Lung microvascular endothelial cell (primary cell): Measurements from ENCODE around the gene C2CD4D. TPM values are rescaled to one million over a fixed set of nuclear protein-coding genes. Genes with fewer than 3 reads are reported as not detected.

ENCODE experiments used
- DNase-seq, 2 donors: peaks; one replicate each; pipeline versions ENCODE4 v3.0.0 to v3.0.0-alpha.2; 2010; ENCODE audit warnings: low read depth in 2 of 2
- total RNA-seq: library from RNA; depleted of rRNA; stranded (reverse); fragments of >200 nt; gene quantifications from 2 replicates; pipeline ENCODE4 v1.2.1, GENCODE V29; 2014

Gene C2CD4D
- total RNA-seq, 1 donor from 2014 or later: 0.20 TPM

DNA sequence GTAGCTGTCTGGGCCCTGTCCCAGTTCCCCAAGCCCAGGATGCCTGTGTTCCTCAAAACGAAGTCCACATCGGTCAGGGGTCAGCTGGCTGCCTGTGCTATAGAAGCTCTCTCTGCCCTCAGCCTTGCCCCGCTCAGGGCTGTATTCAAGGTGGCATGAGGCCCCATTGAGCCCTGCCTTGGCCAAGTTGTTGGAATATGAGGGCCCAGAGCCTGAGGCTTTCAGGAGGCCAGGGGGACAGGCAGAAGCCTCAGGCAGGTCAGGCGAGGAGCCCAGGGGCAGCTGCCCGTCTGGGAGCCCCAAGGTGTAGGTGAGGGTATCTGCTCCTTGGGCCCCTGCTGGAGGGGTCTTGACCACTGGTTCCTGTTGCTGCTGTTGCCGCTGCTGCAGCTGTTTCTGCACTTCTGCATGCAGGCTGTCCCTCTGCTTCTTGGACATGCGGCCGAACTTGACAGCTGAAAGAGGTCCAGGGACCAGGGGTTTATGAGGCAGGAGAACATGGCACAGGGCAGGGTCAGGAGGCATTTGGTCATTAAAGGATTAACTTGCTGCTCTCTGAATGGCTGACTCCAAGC, 24.6 kb downstream of the C2CD4D start:
- DNase-seq: no peak

- DNase-seq: no peak
These were observed 25.2 kb downstream of the C2CD4D start for GRCh38 chr1:151814426-151814825.

DNA sequence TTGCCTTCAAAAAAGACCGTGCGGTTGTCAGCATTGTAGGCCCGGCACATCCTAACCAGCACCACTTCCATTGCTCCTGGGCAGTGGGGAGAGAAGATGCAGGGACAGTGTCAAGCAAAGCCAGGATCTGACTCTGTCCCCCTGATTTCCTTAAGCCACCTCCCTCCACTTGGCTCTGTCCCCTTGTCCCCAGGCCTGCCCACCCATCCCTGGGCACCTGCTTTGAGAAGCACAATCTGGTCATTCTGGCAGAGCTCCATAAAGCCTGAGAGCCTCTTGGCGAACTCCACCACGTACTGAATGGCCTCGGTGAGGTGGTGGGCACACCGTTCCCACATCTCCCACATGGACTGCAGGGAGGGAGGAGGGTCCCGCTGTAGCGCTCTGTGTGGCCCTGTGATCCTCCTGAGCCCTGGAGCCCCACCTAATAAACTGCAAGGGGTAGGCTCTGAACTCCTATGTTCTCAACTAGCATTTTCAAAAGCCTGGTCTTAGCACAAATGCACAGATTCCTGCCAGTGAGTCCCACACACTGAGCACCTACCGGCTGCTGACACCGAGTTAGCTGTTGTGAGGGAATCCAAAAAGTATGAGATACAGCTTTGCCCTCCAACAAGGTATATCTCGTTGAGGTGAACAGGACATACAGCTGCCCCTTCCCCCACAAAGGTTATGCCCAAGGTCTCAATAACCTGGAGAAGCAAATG, 26.2 kb downstream of the C2CD4D start:
- no peak for DNase-seq

DNA sequence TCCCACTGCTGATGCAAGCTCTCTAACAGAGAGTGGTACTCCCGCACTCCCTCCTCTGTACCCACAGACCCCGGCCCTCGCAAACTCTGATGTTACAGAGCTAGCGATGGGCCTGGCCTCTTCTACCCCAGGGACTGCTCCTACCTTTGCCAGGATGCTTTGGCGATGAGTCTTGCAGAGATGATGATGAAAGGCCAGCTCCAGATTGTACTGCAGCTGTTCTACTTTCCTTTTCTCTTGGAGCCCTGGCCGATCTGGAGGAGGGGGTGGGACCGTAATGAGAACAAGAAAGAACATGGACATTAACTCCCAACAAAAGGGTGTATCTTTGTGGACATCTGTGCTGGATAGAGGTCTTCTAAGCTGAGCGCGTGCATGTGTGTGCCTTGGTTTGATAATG, 28.4 kb downstream of the C2CD4D start:
- no peak for DNase-seq

- no peak for DNase-seq
These were observed 29.5 kb downstream of the C2CD4D start for GRCh38 chr1:151809985-151810556.

GRCh38 chr1:151809290-151809984, 30.2 kb downstream of the C2CD4D start:
- DNase-seq: no peak

- no peak for DNase-seq
These were observed 31.9 kb downstream of the C2CD4D start for GRCh38 chr1:151807766-151808165.

GRCh38 chr1:151807131-151807530, 32.5 kb downstream of the C2CD4D start:
- no peak for DNase-seq

GRCh38 chr1:151806170-151806569, 33.5 kb downstream of the C2CD4D start:
- no peak for DNase-seq

DNA sequence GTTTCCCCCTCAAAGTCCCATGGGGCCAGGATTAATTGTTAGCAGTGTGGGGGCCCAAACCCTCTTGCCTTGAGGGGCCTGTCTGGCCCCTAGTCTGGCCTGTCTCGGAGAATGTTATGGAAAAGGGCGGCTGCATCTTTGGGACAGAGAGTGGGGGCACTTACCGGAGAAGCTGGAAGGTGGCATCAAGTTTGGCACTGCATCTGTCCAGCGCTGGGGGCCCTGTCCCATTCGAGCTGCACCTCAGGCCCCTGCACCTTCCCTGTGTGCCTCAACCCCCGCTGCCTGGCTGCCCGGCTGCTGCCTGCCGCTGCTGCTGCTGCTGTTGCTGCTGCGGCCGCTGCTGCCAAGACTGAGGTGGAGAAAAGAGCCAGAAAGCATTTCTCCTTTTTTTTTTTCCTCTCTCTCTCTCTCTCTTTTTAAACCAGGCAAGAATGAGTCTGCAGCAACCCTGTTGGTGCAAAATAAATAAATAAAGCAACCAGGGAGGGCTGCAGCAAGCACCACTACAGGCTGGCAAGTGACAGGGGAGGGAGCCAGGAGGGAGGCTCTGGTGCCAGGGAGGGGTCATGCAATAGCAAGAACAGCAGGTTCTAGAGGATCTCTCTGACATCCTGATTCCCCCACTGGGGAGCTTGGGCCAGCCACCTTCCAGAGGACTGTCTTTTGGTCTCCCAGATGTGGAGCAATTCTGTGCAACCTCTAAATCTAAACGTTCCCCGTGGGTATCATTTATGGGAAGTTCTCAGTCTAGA, 34.4 kb downstream of the C2CD4D start, which contains the start of gene LINGO4:
LINGO4 (minus strand) TSS at position 354 of the 755 bp plus-strand sequence. CDS start 2,715 bp downstream, outside the sequence.
- DNase-seq: no peak

- no peak for DNase-seq
These were observed 35.7 kb downstream of the C2CD4D start for GRCh38 chr1:151803915-151804314.

- DNase-seq: no peak
These were observed 36.5 kb downstream of the C2CD4D start for GRCh38 chr1:151803164-151803563.

DNA sequence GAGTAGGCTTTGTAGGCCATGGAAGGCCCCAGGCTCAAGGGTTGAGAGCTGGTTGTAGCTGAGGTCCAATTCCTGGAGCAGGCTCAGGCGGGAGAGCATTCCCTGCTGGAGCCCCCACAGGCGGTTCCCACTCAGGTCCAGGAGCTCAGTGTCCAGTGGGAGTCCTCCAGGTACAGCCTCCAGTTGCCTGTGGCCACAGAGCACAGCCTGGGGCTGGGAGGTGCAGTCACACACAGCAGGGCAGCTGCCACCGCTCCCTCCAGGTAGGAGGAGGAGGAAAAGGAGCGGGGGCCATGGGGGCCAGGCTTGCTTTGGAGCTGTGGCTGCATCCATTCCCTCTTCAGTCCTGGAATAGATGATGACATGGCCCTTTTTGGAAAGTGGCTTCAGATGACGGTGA, 37.2 kb downstream of the C2CD4D start:
- no peak for DNase-seq

DNA sequence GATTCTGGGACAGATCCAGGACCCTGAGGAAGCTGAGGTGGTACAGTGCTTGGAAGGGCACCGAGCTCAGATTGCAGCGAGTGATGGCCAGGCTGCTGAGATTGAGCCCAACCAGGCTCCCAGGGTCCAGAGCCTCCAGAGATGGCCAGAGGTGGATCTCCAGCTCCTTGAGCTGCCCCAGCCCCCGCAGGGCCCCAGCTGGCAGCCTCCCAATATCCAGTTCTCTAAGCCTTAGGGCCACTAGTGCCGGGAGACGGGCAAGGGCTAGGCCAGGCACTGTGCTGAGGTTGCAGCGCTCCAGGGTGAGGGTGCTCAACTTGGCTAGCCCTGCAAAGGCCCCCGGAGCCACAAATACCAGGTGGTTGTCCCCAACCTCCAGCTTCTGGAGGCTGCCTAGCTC, 37.8 kb downstream of the C2CD4D start:
- no peak for DNase-seq

GRCh38 chr1:151801310-151801820, 38.3 kb downstream of the C2CD4D start:
- no peak for DNase-seq

DNA sequence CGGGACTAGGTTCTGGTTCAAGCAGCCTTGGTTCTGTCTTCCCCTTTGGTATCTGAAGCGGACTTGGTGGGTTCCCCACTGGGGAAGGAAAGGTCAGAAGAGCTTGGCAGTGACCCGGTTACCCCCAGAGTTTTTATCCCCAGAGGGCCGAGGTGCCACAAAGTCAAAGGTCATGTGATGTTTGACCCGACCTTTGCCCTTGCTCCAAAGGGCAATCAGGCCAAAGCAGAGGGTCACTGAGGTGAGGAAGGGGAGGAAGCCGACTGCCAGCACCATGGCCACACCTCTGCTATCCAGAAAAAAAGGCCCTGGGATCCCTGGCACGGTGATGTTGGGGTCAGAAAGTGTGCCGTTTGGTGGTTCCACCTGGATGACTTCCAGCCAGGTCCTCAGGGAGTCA, 38.8 kb downstream of the C2CD4D start:
- DNase-seq: no peak

DNA sequence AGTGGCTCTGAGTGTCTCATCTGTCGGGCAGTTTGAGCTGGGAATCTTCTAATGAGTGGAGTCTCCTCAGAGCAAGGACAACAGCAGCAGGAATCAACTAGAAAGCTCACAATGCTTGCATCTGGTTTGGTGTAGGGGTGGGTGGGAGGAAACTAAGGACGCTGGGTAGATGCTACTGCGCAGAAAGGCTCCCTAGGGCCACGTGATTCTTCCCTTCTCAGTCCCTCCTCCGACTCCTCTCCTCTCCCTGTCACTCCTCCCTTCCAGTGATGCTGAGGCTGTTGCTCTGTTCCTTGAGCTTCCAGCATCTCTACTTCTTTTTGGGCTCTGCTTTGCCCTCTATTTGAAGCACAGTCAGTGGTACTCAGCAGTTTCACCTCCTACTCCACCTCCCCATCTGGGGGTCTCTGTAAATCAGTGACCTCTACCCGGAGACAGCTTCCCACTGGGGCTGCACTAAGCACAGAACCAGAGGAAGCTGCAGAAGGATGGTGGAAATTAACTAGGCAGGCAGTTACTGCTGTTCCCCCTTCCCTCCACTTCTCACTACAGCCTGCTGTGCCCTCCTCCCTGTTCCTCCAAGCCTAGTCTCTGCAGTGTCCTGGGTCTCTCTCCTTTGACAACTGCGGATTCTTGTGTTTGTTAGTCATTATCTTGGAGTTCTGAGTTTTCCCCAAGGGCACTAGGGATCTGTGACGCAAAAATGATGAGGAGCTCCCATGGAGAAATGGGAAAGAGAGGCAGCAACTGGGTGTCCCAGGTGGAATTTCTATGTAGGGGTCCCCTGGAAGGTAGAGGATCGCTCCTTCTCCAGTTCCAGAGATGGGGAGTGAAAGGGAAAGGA, 40.2 kb downstream of the C2CD4D start:
- no peak for DNase-seq

GRCh38 chr1:151798571-151798970, 41.0 kb downstream of the C2CD4D start:
- no peak for DNase-seq

GRCh38 chr1:151790940-151791651, 48.5 kb downstream of the C2CD4D start:
- peak; percentile 39 to 43 for DNase-seq
